Liver (tissue), 3 donors: Measurements from ENCODE around the gene OMA1.

Source experiments
- JUND ChIP-seq, 2 donors: IDR thresholded peaks; 2 replicates each; pipeline ENCODE4 v1.6.1; 2016; ENCODE audit warnings: antibody characterized with exemption in 2 of 2
- SP1 ChIP-seq: IDR thresholded peaks from 2 replicates; pipeline ENCODE4 v1.6.1; 2018; ENCODE audit warnings: antibody characterized with exemption, mild to moderate bottlenecking
- TAF1 ChIP-seq: conservative IDR thresholded peaks from 2 replicates; pipeline ENCODE4 v1.6.1; 2016; ENCODE audit warnings: antibody characterized with exemption, mild to moderate bottlenecking
- YY1 ChIP-seq: IDR thresholded peaks from 2 replicates; pipeline ENCODE4 v1.6.1; 2016; ENCODE audit warnings: antibody characterized with exemption, mild to moderate bottlenecking
- TF ChIP-seq, protein P1 (sequence below): fragments of 150-350 bp; IDR thresholded peaks from 2 replicates; pipeline ENCODE4 v1.5.1; 2017; ENCODE audit warnings: improper control_type of control experiment, low read depth, low read length; ENCODE audit not compliant: missing input control
- TF ChIP-seq, protein P2 (sequence below): IDR thresholded peaks from 2 replicates; pipeline ENCODE4 v1.6.1; 2016; ENCODE audit warnings: antibody characterized with exemption
- donor health status: healthy.
- donor health status: healthy.

DNA sequence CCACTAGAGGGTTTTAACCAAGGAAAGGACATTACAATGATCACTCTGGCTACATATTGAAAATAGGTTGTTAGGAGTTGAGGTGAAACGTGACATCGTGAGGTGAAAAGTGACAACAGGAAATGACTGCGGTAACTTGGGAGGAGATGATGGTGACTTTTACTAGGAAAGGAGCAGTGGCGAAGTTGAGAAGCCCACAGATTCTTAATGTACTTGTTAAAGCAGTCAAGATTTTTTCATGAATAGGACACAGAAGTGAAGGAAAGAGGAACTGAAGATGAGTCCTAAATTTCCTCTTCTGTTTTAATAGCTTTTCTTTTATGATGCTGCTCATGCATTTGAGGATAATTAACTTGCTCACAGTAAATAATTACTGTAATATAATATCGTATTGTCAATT is 59.5 kb downstream of the OMA1 start:
- TF ChIP-seq YY1 = no peak
- TF ChIP-seq, protein P1, sequence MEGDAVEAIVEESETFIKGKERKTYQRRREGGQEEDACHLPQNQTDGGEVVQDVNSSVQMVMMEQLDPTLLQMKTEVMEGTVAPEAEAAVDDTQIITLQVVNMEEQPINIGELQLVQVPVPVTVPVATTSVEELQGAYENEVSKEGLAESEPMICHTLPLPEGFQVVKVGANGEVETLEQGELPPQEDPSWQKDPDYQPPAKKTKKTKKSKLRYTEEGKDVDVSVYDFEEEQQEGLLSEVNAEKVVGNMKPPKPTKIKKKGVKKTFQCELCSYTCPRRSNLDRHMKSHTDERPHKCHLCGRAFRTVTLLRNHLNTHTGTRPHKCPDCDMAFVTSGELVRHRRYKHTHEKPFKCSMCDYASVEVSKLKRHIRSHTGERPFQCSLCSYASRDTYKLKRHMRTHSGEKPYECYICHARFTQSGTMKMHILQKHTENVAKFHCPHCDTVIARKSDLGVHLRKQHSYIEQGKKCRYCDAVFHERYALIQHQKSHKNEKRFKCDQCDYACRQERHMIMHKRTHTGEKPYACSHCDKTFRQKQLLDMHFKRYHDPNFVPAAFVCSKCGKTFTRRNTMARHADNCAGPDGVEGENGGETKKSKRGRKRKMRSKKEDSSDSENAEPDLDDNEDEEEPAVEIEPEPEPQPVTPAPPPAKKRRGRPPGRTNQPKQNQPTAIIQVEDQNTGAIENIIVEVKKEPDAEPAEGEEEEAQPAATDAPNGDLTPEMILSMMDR = no peak
- TF ChIP-seq SP1 = no peak
- TF ChIP-seq, protein P2, sequence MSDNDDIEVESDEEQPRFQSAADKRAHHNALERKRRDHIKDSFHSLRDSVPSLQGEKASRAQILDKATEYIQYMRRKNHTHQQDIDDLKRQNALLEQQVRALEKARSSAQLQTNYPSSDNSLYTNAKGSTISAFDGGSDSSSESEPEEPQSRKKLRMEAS = no peak
- no peak for TF ChIP-seq TAF1
- TF ChIP-seq JUND (IDR thresholded peaks at IDR 0.05) = no peak
